Fibroblast of lung (primary cell): ENCODE results near the gene TCF4.

Experiments
- CTCF ChIP-seq, 2 donors: IDR thresholded peaks in 1 of 2; conservative IDR thresholded peaks in 1 of 2; 1 replicate in 1 of 2; 2 replicates in 1 of 2; pipeline ENCODE4 v1.5.1; 2011 to 2012; ENCODE audit warnings: low read length in 2 of 2, control low read depth in 1 of 2, inconsistent platforms in 1 of 2, low read depth in 1 of 2, mild to moderate bottlenecking in 1 of 2
- EZH2 ChIP-seq: IDR thresholded peaks from 2 replicates; pipeline ENCODE4 v1.5.1; 2012; ENCODE audit warnings: low read length, control low read depth, mild to moderate bottlenecking; ENCODE audit errors: missing control alignments

- TF ChIP-seq CTCF (conservative IDR thresholded peaks at IDR 0.05 in 1 of 2, IDR thresholded peaks at IDR 0.05 in 1 of 2; ENCODE audit: low read depth in 1 of 2, low read length in 2 of 2) = no peak
- no peak for TF ChIP-seq EZH2
These were observed 121.2 kb downstream of the TCF4 start for GRCh38 chr18:55466789-55467188.
